Heart right ventricle (tissue), 16 donors: ENCODE measurements around the gene EXD2. TPM values are rescaled to one million over a fixed set of nuclear protein-coding genes. Genes with fewer than 3 reads are reported as not detected.

Experiments used
- ATAC-seq, 8 donors: fragments of 200-7000 bp; cut with Tn5 transposase; one replicate each; pipeline ENCODE4 v1.9.1; 2020; ENCODE audit warnings: mild to moderate bottlenecking in 8 of 8, moderate library complexity in 8 of 8, moderate number of reproducible peaks in 1 of 8
- DNase-seq, 2 donors: peaks; one replicate each; pipeline ENCODE4 v3.0.0-alpha.2; 2020
- H3K27ac ChIP-seq, 10 donors: fragments of 200-600 bp; sonication (generic) in 2 of 10; one replicate each; pipeline versions ENCODE4 v1.5.0 to v1.8.0; 2020 to 2022; ENCODE audit warnings: mild to moderate bottlenecking in 3 of 10
- H3K27me3 ChIP-seq, 7 donors: fragments of 200-600 bp; one replicate each; pipeline ENCODE4 v1.8.0; 2021 to 2022; ENCODE audit warnings: mild to moderate bottlenecking in 2 of 7
- H3K36me3 ChIP-seq, 9 donors: fragments of 200-600 bp; sonication (generic) in 1 of 9; one replicate each; pipeline versions ENCODE4 v1.5.0 to v1.8.0; 2020 to 2022; ENCODE audit warnings: mild to moderate bottlenecking in 2 of 9
- H3K4me1 ChIP-seq, 9 donors: fragments of 200-600 bp; sonication (generic) in 1 of 9; one replicate each; pipeline versions ENCODE4 v1.5.0 to v1.8.0; 2020 to 2022; ENCODE audit warnings: mild to moderate bottlenecking in 4 of 9
- H3K4me3 ChIP-seq, 10 donors: fragments of 200-600 bp; sonication (generic) in 2 of 10; one replicate each; pipeline versions ENCODE4 v1.5.0 to v1.8.0; 2020 to 2022; ENCODE audit warnings: mild to moderate bottlenecking in 7 of 10, moderate library complexity in 2 of 10
- H3K9me3 ChIP-seq, 11 donors: fragments of 200-600 bp in 10 of 11; sonication (generic) in 2 of 11; one replicate each; pipeline versions ENCODE4 v1.5.0 to v1.8.0; 2013 to 2022; ENCODE audit warnings: mild to moderate bottlenecking in 2 of 11, control low read depth in 1 of 11, moderate library complexity in 1 of 11
- WGBS, 2 donors: extraction: QIAGEN DNeasy Blood & Tissue Kit; methylation state at CpG; one replicate each; pipeline ENCODE4 v1.1.7; 2013; ENCODE audit warnings: inconsistent platforms in 1 of 2; 5-methylcytosine and 5-hydroxymethylcytosine counted together
- intact Hi-C, 10 donors: fragments of 100-400 bp; cut with DNase I; formaldehyde crosslinking; loops; one replicate each; pipeline versions ENCODE4 v1.11.1 to v1.14.2; 2022
- polyA plus RNA-seq, 2 donors: library from polyadenylated mRNA; stranded (reverse); fragments of 200-250 nt; gene quantifications; one replicate each; pipeline ENCODE4 v1.2.3, GENCODE V29; 2013
- total RNA-seq, 10 donors: library from RNA; stranded (reverse); fragmentation: NEBNext Ultra II Directional in 3 of 10; extraction: Animal tissue kit (Norgen Biotek cat#: 25700) in 3 of 10; gene quantifications; one replicate each; pipeline versions ENCODE4 v1.2.1 to v1.2.4, GENCODE V29; 2021 to 2023
- TF ChIP-seq, protein P1 (sequence below), 9 donors: fragments of 200-600 bp; sonication (generic) in 2 of 9; IDR thresholded peaks; one replicate each; pipeline versions ENCODE4 v1.5.0 to v1.8.0; 2021 to 2022; ENCODE audit warnings: antibody characterized with exemption in 9 of 9, mild to moderate bottlenecking in 5 of 9, moderate library complexity in 1 of 9
- donor health status: Arrhythmogenic right ventricular cardiomyopathy.
- donor health status: ischemic (EF 13 %, LVEDD 7.1; RV severe dilation, severe dysfunction).
- donor health status: healthy with polysubstance abuse.
- donor health status: DM: no; HTN: yes; CAD: no.
- donor health status: DM: no; HTN: no; CAD: no.
- donor health status: ischemic (EF 25% LVEDD 6.9; RV normal size, moderate dysfunction).
- donor health status: ischemic (EF 25% LVEDD 5.7; RV mildly dilated, moderate dysfunction).
- donor health status: healthy.
- donor health status: DM: yes; HTN: yes; CAD: no.
- donor health status: Ischemic cardiomyopathy.
- donor health status: ischemic (EF 35%, LVEDD 5.7; RV mildly dilated, moderate dysfunction).
- donor health status: nonischemic (EF 11% LVEDD 7.7; RV severe dilation, severe dysfunction).
- donor health status: DM: yes; HTN: yes; CAD: no.
- donor health status: PGD.
- donor health status: ischemic (EF 29% LVEDD 5.4; RV normal size, mild dysfunction).
- donor health status: nonischemic (EF 23%, LVEDD 6.1; RV moderate dilation, normal function).

EXD2 gene
- total and polyA plus RNA-seq, 12 donors: 9.8 to 22.4 (median 16.2) TPM

DNA sequence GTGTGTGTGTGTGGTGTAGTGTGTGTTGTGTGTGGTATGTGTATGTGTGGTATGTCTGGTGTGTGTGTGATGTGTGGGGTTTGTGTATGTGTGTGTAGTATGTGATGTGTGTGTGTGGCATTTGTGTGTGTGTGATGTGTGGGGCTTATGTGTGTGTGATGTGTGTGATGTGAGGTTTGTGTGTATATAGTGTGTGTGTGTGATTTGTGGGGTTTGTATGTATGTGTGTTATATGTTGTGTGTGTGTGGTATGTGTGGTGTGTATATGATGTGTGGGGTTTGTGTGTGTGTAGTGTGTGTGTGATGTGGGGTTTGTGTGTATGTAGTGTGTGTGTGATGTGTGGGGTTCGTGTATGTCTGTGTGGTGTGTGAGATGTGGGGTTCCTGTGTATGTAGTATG is 78.1 kb downstream of the EXD2 start:
- Histone ChIP-seq H3K4me3 (no peak overlapping the region), H3K27ac (no peak overlapping the region), H3K27me3 (peaks cover 0 to under 1% (median 0%) of the 10 kb centered on the region in 7 donors), H3K9me3 (no peaks in the 10 kb centered on the region), H3K36me3 (no peaks in the 10 kb centered on the region), H3K4me1 (peaks cover 8 to 84% (median 60%) of the 10 kb centered on the region in 9 donors)
- TF ChIP-seq, protein P1, sequence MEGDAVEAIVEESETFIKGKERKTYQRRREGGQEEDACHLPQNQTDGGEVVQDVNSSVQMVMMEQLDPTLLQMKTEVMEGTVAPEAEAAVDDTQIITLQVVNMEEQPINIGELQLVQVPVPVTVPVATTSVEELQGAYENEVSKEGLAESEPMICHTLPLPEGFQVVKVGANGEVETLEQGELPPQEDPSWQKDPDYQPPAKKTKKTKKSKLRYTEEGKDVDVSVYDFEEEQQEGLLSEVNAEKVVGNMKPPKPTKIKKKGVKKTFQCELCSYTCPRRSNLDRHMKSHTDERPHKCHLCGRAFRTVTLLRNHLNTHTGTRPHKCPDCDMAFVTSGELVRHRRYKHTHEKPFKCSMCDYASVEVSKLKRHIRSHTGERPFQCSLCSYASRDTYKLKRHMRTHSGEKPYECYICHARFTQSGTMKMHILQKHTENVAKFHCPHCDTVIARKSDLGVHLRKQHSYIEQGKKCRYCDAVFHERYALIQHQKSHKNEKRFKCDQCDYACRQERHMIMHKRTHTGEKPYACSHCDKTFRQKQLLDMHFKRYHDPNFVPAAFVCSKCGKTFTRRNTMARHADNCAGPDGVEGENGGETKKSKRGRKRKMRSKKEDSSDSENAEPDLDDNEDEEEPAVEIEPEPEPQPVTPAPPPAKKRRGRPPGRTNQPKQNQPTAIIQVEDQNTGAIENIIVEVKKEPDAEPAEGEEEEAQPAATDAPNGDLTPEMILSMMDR (IDR thresholded peaks at IDR 0.05): no peak
- intact Hi-C loops: loop anchor here in 1 of 10 donors (10.0 kb wide), 1 partner anchor 45 kb away; no protein-coding TSS in a partner anchor
- no peak for ATAC-seq
- DNase-seq: no peak
- 89 to 95% methylated on average over 1 of the region's 1 CpG for WGBS, 2 donors

DNA sequence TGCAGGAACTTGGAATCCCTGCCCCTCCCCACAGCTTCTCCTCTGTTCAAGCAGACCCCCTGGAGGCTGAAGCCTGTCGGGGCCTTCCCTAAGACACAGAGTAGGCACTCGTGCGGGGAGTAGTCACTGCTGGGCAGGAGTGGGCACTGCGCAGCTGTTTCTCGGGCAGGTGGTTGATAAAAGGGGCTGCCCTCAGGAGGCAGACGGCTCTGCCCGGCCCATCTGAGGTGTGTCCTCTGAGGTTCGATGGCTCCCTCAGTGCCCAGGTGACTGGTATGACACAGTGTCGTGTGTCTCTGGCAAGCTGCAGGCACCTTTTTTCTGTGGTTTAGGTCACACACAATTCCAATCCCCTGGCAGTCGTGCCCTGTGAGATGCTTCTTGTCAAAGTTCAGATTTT is 78.8 kb downstream of the EXD2 start:
- WGBS, 2 donors: 78 to 80% methylated on average over 10 of the region's 10 CpGs
- no peak for ATAC-seq
- intact Hi-C loops: no loop called here
- Histone ChIP-seq H3K4me1 (peaks cover 8 to 87% (median 58%) of the 10 kb centered on the region in 9 donors), H3K9me3 (no peaks in the 10 kb centered on the region), H3K36me3 (no peaks in the 10 kb centered on the region), H3K27ac (peak overlapping the region in 3 of 10 donors; percentile 0 to 66 (median 10)), H3K27me3 (no peaks in the 10 kb centered on the region), H3K4me3 (no peak overlapping the region)
- DNase-seq: no peak
- TF ChIP-seq, protein P1 (IDR thresholded peaks at IDR 0.05): no peak

DNA sequence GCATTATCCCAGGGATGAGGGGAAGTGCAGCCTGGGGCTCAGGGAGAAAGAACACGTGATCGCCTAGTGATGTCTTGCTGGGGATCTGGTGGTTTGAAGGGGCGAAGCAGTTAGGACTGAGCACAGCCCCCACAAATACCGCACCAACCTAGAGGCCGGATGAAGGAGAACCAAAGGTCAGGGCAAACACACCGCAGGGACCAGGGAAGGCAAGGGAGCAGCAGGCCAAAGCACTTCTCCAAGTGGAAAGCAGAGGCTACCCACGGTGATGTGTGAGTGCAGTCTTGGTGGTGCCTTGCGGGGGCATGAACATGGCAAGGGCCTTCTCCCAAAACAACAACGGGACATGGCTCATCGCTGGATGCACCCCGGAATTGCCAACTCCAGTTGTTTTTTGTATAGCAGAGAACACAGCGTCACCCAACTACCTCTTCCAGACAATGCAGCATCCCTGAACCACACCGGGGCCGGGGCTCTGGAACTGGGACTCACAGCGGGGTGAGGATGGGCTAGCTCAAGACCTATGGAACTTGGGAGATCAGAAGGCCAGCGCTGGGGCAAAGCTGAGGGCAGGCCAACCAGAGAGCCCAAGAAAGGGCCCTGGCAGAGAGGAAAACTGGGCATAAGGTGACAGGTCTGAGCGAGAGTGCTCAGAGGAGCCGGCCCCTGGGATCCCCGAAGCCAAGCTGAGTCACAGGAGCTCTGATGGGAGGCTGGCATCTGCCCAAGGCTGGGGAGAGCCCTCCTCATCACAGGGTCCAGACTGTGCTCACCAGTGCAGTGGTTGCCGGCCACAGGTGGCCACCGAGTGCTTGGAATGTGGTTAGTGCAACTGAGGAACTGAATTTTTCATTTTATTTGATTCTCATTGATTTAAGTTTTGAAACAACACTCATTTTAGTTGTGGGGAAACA is 79.8 kb downstream of the EXD2 start:
- Histone ChIP-seq H3K36me3 (no peaks in the 10 kb centered on the region), H3K9me3 (no peaks in the 10 kb centered on the region), H3K27me3 (no peaks in the 10 kb centered on the region), H3K4me3 (no peak overlapping the region), H3K27ac (peak overlapping the region in 7 of 10 donors; percentile 10 to 66 (median 43)), H3K4me1 (peaks cover 8 to 81% (median 50%) of the 10 kb centered on the region in 9 donors)
- peak in 4 of 8 donors; percentile 36 to 67 (median 61) for ATAC-seq
- TF ChIP-seq, protein P1 (IDR thresholded peaks at IDR 0.05): no peak
- 77% methylated on average over 21 of the region's 21 CpGs for WGBS, 2 donors
- DNase-seq: peak; percentile 30 to 51
- intact Hi-C loops: no loop called here

DNA sequence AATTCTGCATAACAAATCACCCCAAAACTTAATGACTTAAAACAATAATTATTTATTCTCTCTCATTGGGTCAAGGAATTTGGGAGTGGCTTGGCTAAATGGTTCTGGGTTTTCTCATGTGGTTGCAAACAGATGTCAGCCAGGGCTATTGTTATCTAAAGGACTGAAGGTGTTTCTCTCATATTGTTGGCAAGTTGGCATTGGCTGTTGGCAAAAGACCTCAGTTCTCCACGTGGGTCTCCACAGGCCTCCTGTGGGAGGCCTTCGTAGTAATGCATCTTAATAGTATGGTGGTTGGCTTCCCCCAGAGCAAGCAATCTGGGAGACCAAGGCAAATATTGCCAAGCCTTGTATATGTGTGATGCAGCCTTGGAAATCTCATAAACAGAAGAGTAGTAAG is 83.0 kb downstream of the EXD2 start:
- no peaks in the 10 kb centered on the region for H3K27me3 ChIP-seq
- 33 to 42% methylated on average over 2 of the region's 2 CpGs for WGBS, 2 donors
- TF ChIP-seq, protein P1 (IDR thresholded peaks at IDR 0.05): no peak
- peak overlapping the region in 8 of 10 donors; percentile 3 to 64 (median 26) for H3K27ac ChIP-seq
- H3K4me3 ChIP-seq: no peak overlapping the region
- DNase-seq (peak in 1 of 2 donors; percentile 57), ATAC-seq (peak; percentile 69 to 89 (median 80))
- intact Hi-C loops: no loop called here
- H3K4me1 ChIP-seq: peaks cover 0 to 49% (median 17%) of the 10 kb centered on the region in 9 donors
- no peaks in the 10 kb centered on the region for H3K36me3 ChIP-seq
- H3K9me3 ChIP-seq: no peaks in the 10 kb centered on the region
